Left ventricle myocardium inferior (tissue), 1 donor: ENCODE measurements around the gene C17orf113. TPM values are rescaled to one million over a fixed set of nuclear protein-coding genes. Genes with fewer than 3 reads are reported as not detected.
A peak's percentile ranks its signal among the peaks of the same experiment; 100 is the strongest.

Experiments
- DNase-seq: peaks from one replicate; pipeline ENCODE4 v3.0.0-alpha.2; 2020
- H3K27ac ChIP-seq: fragments of 200-600 bp; replicated peaks from 2 replicates; pipeline ENCODE4 v1.8.0; 2021
- H3K27me3 ChIP-seq: fragments of 200-600 bp; 2 replicates; pipeline ENCODE4 v1.8.0; 2021; ENCODE audit warnings: low read depth
- H3K36me3 ChIP-seq: fragments of 200-600 bp; 2 replicates; pipeline ENCODE4 v1.8.0; 2021
- H3K4me1 ChIP-seq: fragments of 200-600 bp; 2 replicates; pipeline ENCODE4 v1.8.0; 2021
- H3K4me3 ChIP-seq: fragments of 200-600 bp; 2 replicates; pipeline ENCODE4 v1.8.0; 2021; ENCODE audit warnings: mild to moderate bottlenecking, moderate library complexity
- H3K9me3 ChIP-seq: fragments of 200-600 bp; replicated peaks from 2 replicates; pipeline ENCODE4 v1.8.0; 2021
- intact Hi-C: fragments of 100-400 bp; cut with micrococcal nuclease; formaldehyde crosslinking; loops from one replicate; pipeline ENCODE4 v1.11.0; 2022
- total RNA-seq: library from RNA; stranded (reverse); fragmentation: NEBNext Ultra II Directional; extraction: Animal tissue kit (Norgen Biotek cat#: 25700); gene quantifications from one replicate; pipeline ENCODE4 v1.2.1, GENCODE V29; 2021
- TF ChIP-seq, protein P1 (sequence below): fragments of 200-600 bp; IDR thresholded peaks from 2 replicates; pipeline ENCODE4 v1.8.0; 2021; ENCODE audit warnings: antibody characterized with exemption, mild to moderate bottlenecking, borderline replicate concordance
- donor health status: DM: no; HTN: yes; CAD: no; lungs with severe emphysema.

The C17orf113 gene
- total RNA-seq, 1 donor from 2014 or later: 0.63 TPM

GRCh38 chr17:42000413-42001133 is 49.8 kb downstream of the C17orf113 start:
- no peak for DNase-seq
- Histone ChIP-seq H3K27ac (peak overlapping the region; percentile 46), H3K4me3 (no peak overlapping the region), H3K27me3 (no peaks in the 10 kb centered on the region), H3K36me3 (peaks cover 75% of the 10 kb centered on the region), H3K4me1 (peaks cover 54% of the 10 kb centered on the region), H3K9me3 (no peaks in the 10 kb centered on the region)
- TF ChIP-seq, protein P1, sequence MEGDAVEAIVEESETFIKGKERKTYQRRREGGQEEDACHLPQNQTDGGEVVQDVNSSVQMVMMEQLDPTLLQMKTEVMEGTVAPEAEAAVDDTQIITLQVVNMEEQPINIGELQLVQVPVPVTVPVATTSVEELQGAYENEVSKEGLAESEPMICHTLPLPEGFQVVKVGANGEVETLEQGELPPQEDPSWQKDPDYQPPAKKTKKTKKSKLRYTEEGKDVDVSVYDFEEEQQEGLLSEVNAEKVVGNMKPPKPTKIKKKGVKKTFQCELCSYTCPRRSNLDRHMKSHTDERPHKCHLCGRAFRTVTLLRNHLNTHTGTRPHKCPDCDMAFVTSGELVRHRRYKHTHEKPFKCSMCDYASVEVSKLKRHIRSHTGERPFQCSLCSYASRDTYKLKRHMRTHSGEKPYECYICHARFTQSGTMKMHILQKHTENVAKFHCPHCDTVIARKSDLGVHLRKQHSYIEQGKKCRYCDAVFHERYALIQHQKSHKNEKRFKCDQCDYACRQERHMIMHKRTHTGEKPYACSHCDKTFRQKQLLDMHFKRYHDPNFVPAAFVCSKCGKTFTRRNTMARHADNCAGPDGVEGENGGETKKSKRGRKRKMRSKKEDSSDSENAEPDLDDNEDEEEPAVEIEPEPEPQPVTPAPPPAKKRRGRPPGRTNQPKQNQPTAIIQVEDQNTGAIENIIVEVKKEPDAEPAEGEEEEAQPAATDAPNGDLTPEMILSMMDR: no peak
- intact Hi-C loops: no loop called here

DNA sequence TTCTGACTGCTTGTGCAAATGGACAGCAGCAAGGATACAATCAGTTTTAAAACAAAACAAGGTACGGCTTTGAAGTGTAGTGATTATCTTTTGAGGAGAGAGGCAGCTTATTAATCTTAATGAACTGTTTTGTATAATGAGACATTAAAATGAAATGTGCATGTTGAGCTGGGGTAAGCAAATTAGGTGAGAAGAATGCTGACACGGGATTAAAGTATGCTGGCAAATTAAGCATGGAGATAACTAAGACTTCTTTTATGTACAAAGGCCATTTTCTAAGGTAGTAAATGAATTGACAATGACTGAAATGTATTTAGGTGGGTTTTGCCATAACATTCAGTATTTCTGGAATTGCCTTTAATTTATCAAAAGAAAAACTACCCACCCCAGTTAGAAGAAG is 51.9 kb downstream of the C17orf113 start:
- H3K4me1 ChIP-seq: peaks cover 35% of the 10 kb centered on the region
- TF ChIP-seq, protein P1: no peak

GRCh38 chr17:41996855-41997164 is 53.6 kb downstream of the C17orf113 start:
- TF ChIP-seq, protein P1: no peak
- intact Hi-C loops: no loop called here
- Histone ChIP-seq H3K36me3 (peaks cover 99% of the 10 kb centered on the region), H3K4me1 (peaks cover 21% of the 10 kb centered on the region), H3K27ac (no peak overlapping the region), H3K9me3 (no peaks in the 10 kb centered on the region), H3K27me3 (no peaks in the 10 kb centered on the region), H3K4me3 (no peak overlapping the region)
- DNase-seq: no peak

More for the DNA sequence above, 51.9 kb downstream of the C17orf113 start:
- H3K27ac ChIP-seq: no peak overlapping the region
- intact Hi-C loops: no loop called here
- H3K27me3 ChIP-seq: no peaks in the 10 kb centered on the region
- H3K9me3 ChIP-seq: no peaks in the 10 kb centered on the region
- DNase-seq: no peak
- no peak overlapping the region for H3K4me3 ChIP-seq
- peaks cover 96% of the 10 kb centered on the region for H3K36me3 ChIP-seq

GRCh38 chr17:41992576-41992975 is 57.8 kb downstream of the C17orf113 start:
- Histone ChIP-seq H3K4me3 (no peak overlapping the region), H3K36me3 (peaks cover 100% of the 10 kb centered on the region), H3K4me1 (no peaks in the 10 kb centered on the region), H3K27me3 (no peaks in the 10 kb centered on the region), H3K9me3 (no peaks in the 10 kb centered on the region), H3K27ac (no peak overlapping the region)
- no peak for DNase-seq
- TF ChIP-seq, protein P1: no peak
- intact Hi-C loops: no loop called here

DNA sequence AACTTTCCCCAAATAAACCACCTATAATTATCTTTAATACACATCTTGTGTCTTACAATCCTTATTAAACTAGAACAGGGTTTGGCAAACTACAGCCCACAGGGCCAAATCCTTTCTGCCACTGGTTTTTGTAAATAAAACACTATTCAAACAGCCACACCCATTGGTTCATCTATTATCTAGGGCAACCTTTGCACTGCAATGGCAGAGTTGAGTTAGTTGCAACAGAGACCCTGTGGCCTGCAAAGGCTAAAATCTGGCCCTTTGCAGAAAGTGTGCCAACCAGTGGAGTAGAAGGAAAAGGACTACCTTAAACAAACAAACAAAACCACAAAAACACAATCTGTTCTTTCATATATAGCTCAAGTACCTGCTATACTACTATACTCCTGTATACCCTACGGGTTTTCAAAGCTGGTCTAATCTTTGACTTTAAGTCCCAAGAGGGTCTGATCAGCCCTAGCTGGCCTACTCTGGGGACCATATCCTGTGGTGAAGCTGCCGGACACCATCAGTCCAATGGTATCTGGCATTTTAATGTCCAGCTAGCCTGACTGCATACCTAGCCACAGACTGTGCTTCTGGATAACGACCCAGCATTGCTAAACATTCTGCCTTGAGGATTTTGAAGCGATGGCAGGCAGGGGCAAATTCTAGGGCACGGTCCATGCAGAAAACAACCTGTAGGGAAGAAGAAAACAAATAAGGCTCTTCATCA is 60.5 kb downstream of the C17orf113 start:
- H3K27ac ChIP-seq: no peak overlapping the region
- TF ChIP-seq, protein P1: no peak
- no peak for DNase-seq
- H3K4me3 ChIP-seq: no peak overlapping the region
- peaks cover 98% of the 10 kb centered on the region for H3K36me3 ChIP-seq
- no peaks in the 10 kb centered on the region for H3K4me1 ChIP-seq
- no peaks in the 10 kb centered on the region for H3K27me3 ChIP-seq
- intact Hi-C loops: no loop called here
- no peaks in the 10 kb centered on the region for H3K9me3 ChIP-seq
